HepG2 (cell line): ENCODE data around the gene MED22. TPM values are rescaled to one million over a fixed set of nuclear protein-coding genes. Genes with fewer than 3 reads are reported as not detected.

Experiments
- ARID3A ChIP-seq: IDR thresholded peaks from 2 replicates; pipeline ENCODE4 v1.6.1; 2012; ENCODE audit warnings: low read depth, low read length, improper control_type of control experiment
- CEBPG ChIP-seq: IDR thresholded peaks from 2 replicates; pipeline ENCODE4 v1.6.1; 2016
- DMAP1 ChIP-seq: IDR thresholded peaks from 2 replicates; pipeline ENCODE4 v1.6.1; 2016
- ERF ChIP-seq: IDR thresholded peaks from 2 replicates; pipeline ENCODE4 v1.6.1; 2018; ENCODE audit warnings: missing biosample characterization, missing genetic modification reagents
- GTF3A ChIP-seq: sonication (generic); formaldehyde crosslinking; conservative IDR thresholded peaks from 2 replicates; pipeline ENCODE4 v1.4.0; 2020; ENCODE audit warnings: mild to moderate bottlenecking, missing genetic modification reagents
- HNF4G ChIP-seq, 2 experiments: sonication (generic) in 1 of 2; formaldehyde crosslinking in 1 of 2; IDR thresholded peaks; 2 replicates each; pipeline versions ENCODE4 v1.4.0 to v1.6.1; 2011 to 2020; ENCODE audit warnings: borderline replicate concordance in 2 of 2, low read depth in 2 of 2, mild to moderate bottlenecking in 2 of 2, low read length in 1 of 2, missing genetic modification reagents in 1 of 2, moderate library complexity in 1 of 2
- HOXA5 ChIP-seq: sonication (generic); formaldehyde crosslinking; IDR thresholded peaks from 2 replicates; pipeline ENCODE4 v1.4.0; 2020; ENCODE audit warnings: missing genetic modification reagents
- IKZF5 ChIP-seq: IDR thresholded peaks from 2 replicates; pipeline ENCODE4 v1.6.1; 2018; ENCODE audit warnings: missing genetic modification reagents, mild to moderate bottlenecking, missing compliant biosample characterization
- JDP2 ChIP-seq: sonication (generic); formaldehyde crosslinking; IDR thresholded peaks from 2 replicates; pipeline ENCODE4 v1.8.1; 2022; ENCODE audit warnings: missing genetic modification reagents, borderline replicate concordance
- MBD4 ChIP-seq: IDR thresholded peaks from 2 replicates; pipeline ENCODE4 v1.6.1; 2012; ENCODE audit warnings: low read length, inconsistent platforms, borderline replicate concordance
- NFIB ChIP-seq: sonication (generic); formaldehyde crosslinking; IDR thresholded peaks from 2 replicates; pipeline ENCODE4 v1.9.0; 2021; ENCODE audit warnings: missing genetic modification reagents, mild to moderate bottlenecking, borderline replicate concordance
- PRDM4 ChIP-seq: sonication (generic); formaldehyde crosslinking; IDR thresholded peaks from 2 replicates; pipeline ENCODE4 v1.9.0; 2021; ENCODE audit warnings: missing genetic modification reagents, borderline replicate concordance
- PRPF4 ChIP-seq: fragments of 200-400 bp; formaldehyde crosslinking; IDR thresholded peaks from 2 replicates; pipeline ENCODE4 v1.6.1; 2016; ENCODE audit warnings: low read length, low read depth; ENCODE audit not compliant: poor library complexity, severe bottlenecking
- RCOR2 ChIP-seq: IDR thresholded peaks from 2 replicates; pipeline ENCODE4 v1.6.1; 2016; ENCODE audit warnings: missing biosample characterization, missing genetic modification reagents
- SRY ChIP-seq: sonication (generic); formaldehyde crosslinking; IDR thresholded peaks from 2 replicates; pipeline ENCODE4 v1.8.0; 2022; ENCODE audit warnings: mild to moderate bottlenecking, missing genetic modification reagents
- TEAD3 ChIP-seq: optimal IDR thresholded peaks from 2 replicates; pipeline ENCODE3; 2016; ENCODE audit warnings: borderline replicate concordance
- TOE1 ChIP-seq: sonication (generic); formaldehyde crosslinking; IDR thresholded peaks from 2 replicates; pipeline ENCODE4 v1.4.0; 2020; ENCODE audit warnings: mild to moderate bottlenecking, missing genetic modification reagents
- ZBTB8A ChIP-seq: sonication (generic); formaldehyde crosslinking; IDR thresholded peaks from 2 replicates; pipeline ENCODE4 v1.4.0; 2020; ENCODE audit warnings: mild to moderate bottlenecking, low read depth, missing genetic modification reagents, borderline replicate concordance
- ZNF510 ChIP-seq: sonication (generic); formaldehyde crosslinking; IDR thresholded peaks from 2 replicates; pipeline ENCODE4 v1.4.0; 2020; ENCODE audit warnings: low read depth, mild to moderate bottlenecking, missing genetic modification reagents
- ZNF567 ChIP-seq: sonication (generic); formaldehyde crosslinking; IDR thresholded peaks from 2 replicates; pipeline ENCODE4 v1.8.1; 2023; ENCODE audit warnings: mild to moderate bottlenecking, missing genetic modification reagents, borderline replicate concordance
- ZNF670 ChIP-seq: sonication (generic); formaldehyde crosslinking; IDR thresholded peaks from 2 replicates; pipeline ENCODE4 v1.8.0; 2022; ENCODE audit warnings: mild to moderate bottlenecking, missing genetic modification reagents, borderline replicate concordance
- ZNF790 ChIP-seq: sonication (generic); formaldehyde crosslinking; IDR thresholded peaks from 2 replicates; pipeline ENCODE4 v1.8.0; 2022; ENCODE audit warnings: missing genetic modification reagents, mild to moderate bottlenecking, borderline replicate concordance
- polyA plus RNA-seq, 8 experiments: library from polyadenylated mRNA; depleted of rRNA in 3 of 8; stranded (reverse) in 7 of 8; unstranded in 1 of 8; fragments of >200 nt; fragmentation: Illumina TruSeq in 4 of 8; extraction: Trizol in 4 of 8; gene quantifications; 2 replicates each; pipeline versions ENCODE4 v1.2.1 to v1.2.3, GENCODE V29; 2011 to 2016; ENCODE audit warnings: low read depth in 4 of 8, missing spikeins in 1 of 8, mixed read lengths in 1 of 8; ENCODE audit not compliant: insufficient read depth in 1 of 8
- total RNA-seq, 5 experiments: library from RNA; depleted of rRNA; stranded (reverse); fragments of >200 nt; fragmentation: Illumina TruSeq; extraction: Trizol; gene quantifications; 2 replicates each; pipeline ENCODE4 v1.2.3, GENCODE V29; 2016; ENCODE audit warnings: low read depth in 1 of 5
- TF ChIP-seq, protein P1 (sequence below): sonication (generic); formaldehyde crosslinking; IDR thresholded peaks from 2 replicates; pipeline ENCODE4 v1.4.0; 2020; ENCODE audit warnings: missing genetic modification reagents

Gene MED22
- total and polyA plus RNA-seq, 2 of the 13 experiments (the other 11 are each of a cell fraction or from before 2014, with no cell fraction given): 15.8 to 22.1 TPM

DNA sequence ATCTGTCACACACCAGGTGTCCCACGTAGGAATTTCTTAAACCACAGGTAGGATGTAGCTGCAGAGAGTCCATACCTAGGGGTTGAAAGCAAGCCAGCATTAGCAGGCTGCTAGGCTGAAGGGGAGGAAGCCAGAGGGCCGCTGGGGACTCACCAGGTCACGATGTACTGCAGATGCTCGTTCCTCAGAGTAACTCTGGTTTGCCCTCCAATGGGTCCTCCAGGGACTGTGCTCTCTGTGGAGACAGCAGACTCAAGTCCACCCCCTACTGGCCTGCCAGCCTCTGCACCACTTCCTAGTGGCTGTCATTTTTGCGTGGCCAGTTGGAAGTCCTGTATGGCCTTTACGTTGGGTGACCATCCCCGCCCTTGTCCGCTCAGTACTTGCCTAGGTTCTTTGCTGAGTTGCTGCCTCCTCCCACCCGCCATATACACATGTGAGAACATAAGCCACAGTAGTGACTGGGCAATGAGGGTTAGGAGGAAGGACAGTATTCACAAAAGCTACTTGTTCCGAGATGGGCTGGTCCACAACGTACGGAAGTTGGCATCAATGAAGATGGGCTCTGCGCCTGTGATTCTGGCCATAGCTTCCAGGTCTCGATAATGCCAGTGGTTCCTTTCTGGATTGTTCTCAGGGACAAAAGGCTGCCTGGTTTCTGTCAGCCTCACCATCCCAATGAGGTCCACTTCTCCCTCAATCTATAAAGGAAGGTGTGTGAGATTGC lies 4.1 kb upstream of the MED22 start (continued):
- TF ChIP-seq JDP2 (CRISPR knock-in tag): no peak
- no peak for TF ChIP-seq HNF4G (IDR thresholded peaks at IDR 0.05; ENCODE audit: borderline replicate concordance, low read depth, low read length)
- TF ChIP-seq HNF4G (CRISPR knock-in tag; IDR thresholded peaks at IDR 0.05; ENCODE audit: borderline replicate concordance, low read depth): no peak
- no peak for TF ChIP-seq ZBTB8A
- TF ChIP-seq HOXA5 (CRISPR knock-in tag): no peak
- no peak; the same call in 1 of the 2 replicates for TF ChIP-seq IKZF5 (CRISPR knock-in tag)
- no peak for TF ChIP-seq RCOR2 (CRISPR knock-in tag)
- TF ChIP-seq, protein P1, sequence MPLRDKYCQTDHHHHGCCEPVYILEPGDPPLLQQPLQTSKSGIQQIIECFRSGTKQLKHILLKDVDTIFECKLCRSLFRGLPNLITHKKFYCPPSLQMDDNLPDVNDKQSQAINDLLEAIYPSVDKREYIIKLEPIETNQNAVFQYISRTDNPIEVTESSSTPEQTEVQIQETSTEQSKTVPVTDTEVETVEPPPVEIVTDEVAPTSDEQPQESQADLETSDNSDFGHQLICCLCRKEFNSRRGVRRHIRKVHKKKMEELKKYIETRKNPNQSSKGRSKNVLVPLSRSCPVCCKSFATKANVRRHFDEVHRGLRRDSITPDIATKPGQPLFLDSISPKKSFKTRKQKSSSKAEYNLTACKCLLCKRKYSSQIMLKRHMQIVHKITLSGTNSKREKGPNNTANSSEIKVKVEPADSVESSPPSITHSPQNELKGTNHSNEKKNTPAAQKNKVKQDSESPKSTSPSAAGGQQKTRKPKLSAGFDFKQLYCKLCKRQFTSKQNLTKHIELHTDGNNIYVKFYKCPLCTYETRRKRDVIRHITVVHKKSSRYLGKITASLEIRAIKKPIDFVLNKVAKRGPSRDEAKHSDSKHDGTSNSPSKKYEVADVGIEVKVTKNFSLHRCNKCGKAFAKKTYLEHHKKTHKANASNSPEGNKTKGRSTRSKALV (CRISPR knock-in tag): no peak
- TF ChIP-seq PRPF4: peak; percentile 11
- TF ChIP-seq GTF3A (CRISPR knock-in tag): 0 out of 2 replicates have a peak, but pooled peaks have one; percentile 60
- no peak for TF ChIP-seq PRDM4 (CRISPR knock-in tag)
- no peak for TF ChIP-seq ZNF567 (CRISPR knock-in tag)
- no peak for TF ChIP-seq ZNF510 (CRISPR knock-in tag)
- 0 out of 2 replicates have a peak, but pooled peaks have one; percentile 3 for TF ChIP-seq CEBPG (CRISPR knock-in tag)
- peak; percentile 39 for TF ChIP-seq TEAD3 (CRISPR knock-in tag)
- no peak for TF ChIP-seq ZNF670 (CRISPR knock-in tag)
- no peak for TF ChIP-seq SRY
- 0 out of 2 replicates have a peak, but pooled peaks have one; percentile 41 for TF ChIP-seq ERF (CRISPR knock-in tag)
- TF ChIP-seq ZNF790 (CRISPR knock-in tag): no peak
- 0 out of 2 replicates have a peak, but pooled peaks have one; percentile 13 for TF ChIP-seq MBD4
- TF ChIP-seq ARID3A: no peak
- no peak for TF ChIP-seq NFIB (CRISPR knock-in tag)
- TF ChIP-seq DMAP1: no peak
- no peak for TF ChIP-seq TOE1 (CRISPR knock-in tag)
